ENCODE results near the gene SCN4B. TPM values are rescaled to one million over a fixed set of nuclear protein-coding genes. Genes with fewer than 3 reads are reported as not detected.

Gene SCN4B
- total RNA-seq, 1 experiment from 2014 or later, result 1.6 TPM

DNA sequence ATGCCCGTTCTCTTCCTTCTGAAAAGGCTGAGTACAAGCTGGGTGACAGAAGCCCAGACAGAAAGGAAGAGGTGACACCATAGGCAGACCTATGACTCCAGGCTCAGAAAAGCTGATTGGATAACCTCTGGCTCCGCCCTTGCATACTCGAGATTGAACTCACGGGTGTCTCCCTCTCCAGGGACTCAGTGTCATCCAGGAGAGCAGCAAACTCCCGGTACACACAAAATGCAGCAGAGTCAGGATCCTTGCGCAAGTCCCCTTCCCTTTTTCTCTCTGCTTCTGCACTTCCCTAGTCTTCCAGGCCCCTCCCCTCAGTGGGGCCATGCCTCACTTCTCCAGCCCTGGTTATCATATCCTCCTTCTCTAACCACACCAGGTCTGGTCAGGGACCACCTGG lies 9.8 kb downstream of the SCN4B start:
- no peak overlapping the region for H2BK20ac ChIP-seq (ENCODE audit: low read depth, low read length, poor library complexity, severe bottlenecking)
- H2BK5ac ChIP-seq (ENCODE audit: insufficient read length, low read length), result no peak overlapping the region
- H3K56ac ChIP-seq (ENCODE audit: insufficient read length, low read depth, low read length), result no peak overlapping the region
- H4K8ac ChIP-seq (replicated peaks; ENCODE audit: insufficient read length, low read depth, low read length), result no peak overlapping the region
- H3K23me2 ChIP-seq (ENCODE audit: insufficient read length, low read depth, low read length, poor library complexity, severe bottlenecking), result peaks cover 5% of the 10 kb centered on the region
- no peaks in the 10 kb centered on the region for H3K4me1 ChIP-seq (ENCODE audit: insufficient read depth, low read length)
- H4K5ac ChIP-seq (ENCODE audit: insufficient read length, low read depth, low read length), result no peak overlapping the region
- no peak overlapping the region for H3K27ac ChIP-seq (ENCODE audit: insufficient read length, low read depth, low read length)
- H3K27ac Mint-ChIP-seq, result no peak overlapping the region
- H3K4me2 ChIP-seq (ENCODE audit: insufficient read depth, insufficient read length, low read length), result peak overlapping the region; percentile 10
- H3K23ac ChIP-seq (ENCODE audit: insufficient read length, low read depth, low read length), result no peak overlapping the region
- H3K36me3 Mint-ChIP-seq (ENCODE audit: insufficient read depth in 1 of 3, low read depth in 3 of 3), result no peaks in the 10 kb centered on the region
- no peak overlapping the region for H2AK5ac ChIP-seq (ENCODE audit: insufficient read length, low read length)
- H3K14ac ChIP-seq (ENCODE audit: insufficient read depth, low read length), result no peak overlapping the region
- no peak overlapping the region for H4K91ac ChIP-seq (ENCODE audit: insufficient read length, low read depth, low read length)
- H3K9me3 ChIP-seq (ENCODE audit: control insufficient read depth, low read depth, low read length), result no peaks in the 10 kb centered on the region
- no peak overlapping the region for H2BK12ac ChIP-seq (ENCODE audit: insufficient read length, low read depth, low read length)
- no peaks in the 10 kb centered on the region for H4K20me1 ChIP-seq (ENCODE audit: control insufficient read depth, insufficient read depth, insufficient read length)
- TF ChIP-seq, protein P1, sequence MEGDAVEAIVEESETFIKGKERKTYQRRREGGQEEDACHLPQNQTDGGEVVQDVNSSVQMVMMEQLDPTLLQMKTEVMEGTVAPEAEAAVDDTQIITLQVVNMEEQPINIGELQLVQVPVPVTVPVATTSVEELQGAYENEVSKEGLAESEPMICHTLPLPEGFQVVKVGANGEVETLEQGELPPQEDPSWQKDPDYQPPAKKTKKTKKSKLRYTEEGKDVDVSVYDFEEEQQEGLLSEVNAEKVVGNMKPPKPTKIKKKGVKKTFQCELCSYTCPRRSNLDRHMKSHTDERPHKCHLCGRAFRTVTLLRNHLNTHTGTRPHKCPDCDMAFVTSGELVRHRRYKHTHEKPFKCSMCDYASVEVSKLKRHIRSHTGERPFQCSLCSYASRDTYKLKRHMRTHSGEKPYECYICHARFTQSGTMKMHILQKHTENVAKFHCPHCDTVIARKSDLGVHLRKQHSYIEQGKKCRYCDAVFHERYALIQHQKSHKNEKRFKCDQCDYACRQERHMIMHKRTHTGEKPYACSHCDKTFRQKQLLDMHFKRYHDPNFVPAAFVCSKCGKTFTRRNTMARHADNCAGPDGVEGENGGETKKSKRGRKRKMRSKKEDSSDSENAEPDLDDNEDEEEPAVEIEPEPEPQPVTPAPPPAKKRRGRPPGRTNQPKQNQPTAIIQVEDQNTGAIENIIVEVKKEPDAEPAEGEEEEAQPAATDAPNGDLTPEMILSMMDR (conservative IDR thresholded peaks at IDR 0.05), result no peak
- H3K4ac ChIP-seq (ENCODE audit: low read depth, low read length), result no peak overlapping the region
- H3K9me3 Mint-ChIP-seq, result no peaks in the 10 kb centered on the region; a peak in 1 of 5 replicates
- no peaks in the 10 kb centered on the region for H3K79me1 ChIP-seq (ENCODE audit: insufficient read depth, low read depth, low read length, poor library complexity, severe bottlenecking)
- peaks cover 80% of the 10 kb centered on the region for H3K27me3 Mint-ChIP-seq (ENCODE audit: low read depth)
- no CpG with 5 or more reads among the region's 6 CpGs for WGBS (ENCODE audit: extremely low coverage, insufficient read length, low lambda C conversion rate)
- DNase-seq, result no peak
- no peak overlapping the region for H2BK120ac ChIP-seq (ENCODE audit: low read depth, low read length, poor library complexity, severe bottlenecking)
- H2BK15ac ChIP-seq (ENCODE audit: low read depth, low read length), result no peak overlapping the region
- H2AFZ ChIP-seq (ENCODE audit: low read length), result no peak overlapping the region
- peak overlapping the region in 1 of 2 experiments; percentile 2; a peak in 1 of 5 replicates for H3K4me3 Mint-ChIP-seq
- H3K4me1 Mint-ChIP-seq, result peaks cover 20 to 23% of the 10 kb centered on the region in 2 experiments
- peaks cover 5% of the 10 kb centered on the region; the same call in 1 of the 2 replicates for H3K27me3 ChIP-seq (ENCODE audit: insufficient read depth, low read length)
- no peak overlapping the region for H3K9ac ChIP-seq (ENCODE audit: extremely low read depth, insufficient read length, low read length)
- no peak overlapping the region for H3K18ac ChIP-seq (ENCODE audit: insufficient read length, low read depth, low read length)
- H3T11ph ChIP-seq (ENCODE audit: low read length), result no peak overlapping the region
- H3K79me2 ChIP-seq (ENCODE audit: insufficient read depth, low read length), result no peaks in the 10 kb centered on the region
